CD8-positive, alpha-beta memory T cell (primary cell): ENCODE results near the gene FIP1L1. TPM values are rescaled to one million over a fixed set of nuclear protein-coding genes. Genes with fewer than 3 reads are reported as not detected.
"Not testable (repeated sequence)": the region's sequence is repeated elsewhere in the genome, so short reads cannot be mapped to it uniquely, and the experiment has no call there.

Source experiments
- CTCF ChIA-PET: fragments of 350-600 bp; sonication (Branson Sonifier 250); formaldehyde crosslinking; loops from one replicate; lab custom pipeline; 2021; ENCODE audit warnings: antibody characterized with exemption; lab: Charles Lee
- POLR2A ChIA-PET: fragments of 350-600 bp; sonication (Branson Sonifier 250); formaldehyde crosslinking; loops from one replicate; lab custom pipeline; 2021; ENCODE audit warnings: antibody characterized with exemption; lab: Charles Lee
- DNase-seq, 5 donors: peaks; one replicate each; pipeline versions ENCODE4 v3.0.0 to v3.0.0-alpha.2; 2020 to 2022; ENCODE audit warnings: mixed read lengths in 1 of 5
- H3K27ac ChIP-seq: one replicate; pipeline ENCODE4 v1.7.0; 2013; ENCODE audit warnings: low read depth, mild to moderate bottlenecking, low read length, moderate library complexity
- H3K27me3 ChIP-seq: 2 replicates; pipeline ENCODE4 v1.7.0; 2013; ENCODE audit warnings: low read length, mild to moderate bottlenecking; ENCODE audit not compliant: insufficient read depth, poor library complexity, severe bottlenecking
- H3K36me3 ChIP-seq: 2 replicates; pipeline ENCODE4 v1.7.0; 2013; ENCODE audit warnings: mild to moderate bottlenecking, low read length, moderate library complexity; ENCODE audit not compliant: insufficient read depth
- H3K4me1 ChIP-seq: 2 replicates; pipeline ENCODE4 v1.7.0; 2013; ENCODE audit warnings: mild to moderate bottlenecking, low read length, moderate library complexity; ENCODE audit not compliant: insufficient read depth
- H3K4me3 ChIP-seq: 2 replicates; pipeline ENCODE4 v1.7.0; 2013; ENCODE audit warnings: mild to moderate bottlenecking, low read length
- H3K9me3 ChIP-seq: 2 replicates; pipeline ENCODE4 v1.7.0; 2013; ENCODE audit warnings: mild to moderate bottlenecking, low read length
- H3K27ac Mint-ChIP-seq, 8 donors: one replicate each; pipeline ENCODE4 v1.8.0; 2020 to 2021; ENCODE audit warnings: mixed read lengths in 8 of 8, mild to moderate bottlenecking in 6 of 8, inconsistent platforms in 3 of 8, moderate library complexity in 3 of 8
- H3K27me3 Mint-ChIP-seq, 2 donors: one replicate each; pipeline ENCODE4 v1.8.0; 2020 to 2021; ENCODE audit warnings: mixed read lengths in 2 of 2, mild to moderate bottlenecking in 1 of 2, moderate library complexity in 1 of 2
- H3K36me3 Mint-ChIP-seq, 3 donors: one replicate each; pipeline ENCODE4 v1.8.0; 2020 to 2021; ENCODE audit warnings: mixed read lengths in 3 of 3, inconsistent platforms in 1 of 3, mild to moderate bottlenecking in 1 of 3
- H3K4me1 Mint-ChIP-seq, 3 donors: one replicate each; pipeline ENCODE4 v1.8.0; 2020 to 2021; ENCODE audit warnings: mixed read lengths in 3 of 3, inconsistent platforms in 1 of 3, mild to moderate bottlenecking in 1 of 3
- H3K4me3 Mint-ChIP-seq, 7 donors: one replicate each; pipeline ENCODE4 v1.8.0; 2020 to 2021; ENCODE audit warnings: mixed read lengths in 7 of 7, mild to moderate bottlenecking in 6 of 7, moderate library complexity in 4 of 7, inconsistent platforms in 2 of 7
- H3K9me3 Mint-ChIP-seq, 5 donors: one replicate each; pipeline ENCODE4 v1.8.0; 2020 to 2022; ENCODE audit warnings: mixed read lengths in 5 of 5, mild to moderate bottlenecking in 3 of 5, moderate library complexity in 2 of 5, inconsistent platforms in 1 of 5
- polyA plus RNA-seq: library from polyadenylated mRNA; unstranded; fragments of 300-500 nt; fragmentation: Illumina TruSeq; gene quantifications from one replicate; pipeline ENCODE4 v1.2.3, GENCODE V29; 2021
- total RNA-seq, 2 experiments: library from RNA; stranded (reverse); gene quantifications; one replicate each; pipeline ENCODE4 v1.2.3, GENCODE V29; 2021

The FIP1L1 gene
- total and polyA plus RNA-seq, 3 experiments from 2014 or later = 65.2 to 74.5 (median 72.8) TPM

- no peak for DNase-seq
- POLR2A ChIA-PET = interaction anchor here (0.6 kb wide), 1 partner anchor 79 kb away, joined by 3 read pairs; no protein-coding TSS in a partner anchor
- CTCF ChIA-PET = no interaction called here
Measured at GRCh38 chr4:53459548-53459947, 82.1 kb downstream of the FIP1L1 start.

GRCh38 chr4:53461244-53461643 lies 83.8 kb downstream of the FIP1L1 start:
- H3K27ac Mint-ChIP-seq = no peak overlapping the region

More at GRCh38 chr4:53459548-53459947, 82.1 kb downstream of the FIP1L1 start:
- H3K27ac ChIP-seq = no peak overlapping the region
- Mint-ChIP-seq H3K27me3 (no peaks in the 10 kb centered on the region), H3K36me3 (peaks cover 25 to 77% (median 38%) of the 10 kb centered on the region in 3 donors), H3K27ac (no peak overlapping the region), H3K9me3 (no peaks in the 10 kb centered on the region), H3K4me3 (no peak overlapping the region), H3K4me1 (no peaks in the 10 kb centered on the region)
- peaks cover 49% of the 10 kb centered on the region for H3K36me3 ChIP-seq
- no peaks in the 10 kb centered on the region for H3K9me3 ChIP-seq
- no peaks in the 10 kb centered on the region for H3K4me1 ChIP-seq
- H3K27me3 ChIP-seq = no peaks in the 10 kb centered on the region
- no peak overlapping the region for H3K4me3 ChIP-seq

GRCh38 chr4:53463340-53463739 lies 85.9 kb downstream of the FIP1L1 start:
- Mint-ChIP-seq H3K4me3 (no peak overlapping the region), H3K36me3 (peaks cover 15 to 45% (median 32%) of the 10 kb centered on the region in 3 donors), H3K4me1 (no peaks in the 10 kb centered on the region), H3K27me3 (peaks cover 0 to 2% of the 10 kb centered on the region in 2 donors), H3K27ac (no peak overlapping the region), H3K9me3 (peaks cover 6 to 18% (median 16%) of the 10 kb centered on the region in 5 donors)
- Histone ChIP-seq H3K9me3 (no peaks in the 10 kb centered on the region), H3K27ac (no peak overlapping the region), H3K36me3 (peaks cover 26% of the 10 kb centered on the region), H3K4me3 (no peak overlapping the region), H3K4me1 (no peaks in the 10 kb centered on the region), H3K27me3 (no peaks in the 10 kb centered on the region)
- ChIA-PET CTCF (no interaction called here), POLR2A (no interaction called here)
- no peak for DNase-seq

More at GRCh38 chr4:53461244-53461643, 83.8 kb downstream of the FIP1L1 start:
- H3K27me3 Mint-ChIP-seq = no peaks in the 10 kb centered on the region
- H3K9me3 ChIP-seq = no peaks in the 10 kb centered on the region
- peaks cover 33% of the 10 kb centered on the region for H3K36me3 ChIP-seq
- CTCF ChIA-PET = no interaction called here
- H3K4me3 Mint-ChIP-seq = no peak overlapping the region
- H3K9me3 Mint-ChIP-seq = peaks cover 0 to 3% (median 2%) of the 10 kb centered on the region in 5 donors
- H3K4me1 ChIP-seq = no peaks in the 10 kb centered on the region
- H3K27me3 ChIP-seq = no peaks in the 10 kb centered on the region
- H3K4me3 ChIP-seq = no peak overlapping the region
- H3K36me3 Mint-ChIP-seq = peaks cover 12 to 60% (median 31%) of the 10 kb centered on the region in 3 donors
- no peak overlapping the region for H3K27ac ChIP-seq
- no peaks in the 10 kb centered on the region for H3K4me1 Mint-ChIP-seq
- POLR2A ChIA-PET = no interaction called here
- DNase-seq = no peak

- Mint-ChIP-seq H3K4me3 (no peak overlapping the region), H3K36me3 (peaks cover 12 to 27% (median 22%) of the 10 kb centered on the region in 3 donors), H3K27me3 (peaks cover 0 to 2% of the 10 kb centered on the region in 2 donors), H3K9me3 (peaks cover 6 to 32% (median 27%) of the 10 kb centered on the region in 5 donors), H3K4me1 (no peaks in the 10 kb centered on the region), H3K27ac (no peak overlapping the region)
- POLR2A ChIA-PET = no interaction called here
- CTCF ChIA-PET = no interaction called here
- Histone ChIP-seq H3K4me1 (no peaks in the 10 kb centered on the region), H3K9me3 (no peaks in the 10 kb centered on the region), H3K27me3 (no peaks in the 10 kb centered on the region), H3K36me3 (peaks cover 9% of the 10 kb centered on the region), H3K4me3 (no peak overlapping the region), H3K27ac (no peak overlapping the region)
- no peak for DNase-seq
Measured at GRCh38 chr4:53465281-53465680, 87.8 kb downstream of the FIP1L1 start.

GRCh38 chr4:53465891-53466290 lies 88.5 kb downstream of the FIP1L1 start:
- peaks cover 0 to 2% of the 10 kb centered on the region in 2 donors for H3K27me3 Mint-ChIP-seq
- no peaks in the 10 kb centered on the region for H3K4me1 Mint-ChIP-seq
- H3K9me3 ChIP-seq = no peaks in the 10 kb centered on the region
- peaks cover 9 to 23% (median 19%) of the 10 kb centered on the region in 3 donors for H3K36me3 Mint-ChIP-seq
- peaks cover 6 to 37% (median 33%) of the 10 kb centered on the region in 5 donors for H3K9me3 Mint-ChIP-seq
- no peaks in the 10 kb centered on the region for H3K4me1 ChIP-seq
- H3K36me3 ChIP-seq = peaks cover 8% of the 10 kb centered on the region
- no peak overlapping the region for H3K4me3 Mint-ChIP-seq
- H3K27ac ChIP-seq = no peak overlapping the region
- POLR2A ChIA-PET = no interaction called here
- H3K4me3 ChIP-seq = no peak overlapping the region
- H3K27me3 ChIP-seq = no peaks in the 10 kb centered on the region
- DNase-seq = no peak
- CTCF ChIA-PET = no interaction called here
- H3K27ac Mint-ChIP-seq = no peak overlapping the region

GRCh38 chr4:53466576-53466975 lies 89.1 kb downstream of the FIP1L1 start:
- H3K9me3 ChIP-seq, DNase-seq, H3K27me3 ChIP-seq, H3K27ac ChIP-seq, H3K27me3 Mint-ChIP-seq, H3K4me1 Mint-ChIP-seq, POLR2A ChIA-PET, H3K36me3 ChIP-seq, H3K27ac Mint-ChIP-seq, CTCF ChIA-PET, H3K4me1 ChIP-seq, H3K4me3 Mint-ChIP-seq, H3K4me3 ChIP-seq: not testable (repeated sequence)
- H3K36me3 Mint-ChIP-seq = peaks cover 4 to 16% (median 16%) of the 10 kb centered on the region in 3 donors
- H3K9me3 Mint-ChIP-seq = peaks cover 6 to 42% (median 37%) of the 10 kb centered on the region in 5 donors

- ChIA-PET CTCF (no interaction called here), POLR2A (no interaction called here)
- H3K36me3 Mint-ChIP-seq = peaks cover 0 to 4% (median 0%) of the 10 kb centered on the region in 3 donors
- no peaks in the 10 kb centered on the region for H3K9me3 ChIP-seq
- H3K4me1 Mint-ChIP-seq = no peaks in the 10 kb centered on the region
- no peaks in the 10 kb centered on the region for H3K4me1 ChIP-seq
- no peak overlapping the region for H3K27ac Mint-ChIP-seq
- H3K4me3 ChIP-seq = no peak overlapping the region
- H3K27me3 ChIP-seq = no peaks in the 10 kb centered on the region
- no peaks in the 10 kb centered on the region for H3K36me3 ChIP-seq
- DNase-seq = no peak
- H3K4me3 Mint-ChIP-seq = no peak overlapping the region
- peaks cover 0 to 14% of the 10 kb centered on the region in 2 donors for H3K27me3 Mint-ChIP-seq
- H3K27ac ChIP-seq = no peak overlapping the region
- H3K9me3 Mint-ChIP-seq = peaks cover 3 to 18% (median 7%) of the 10 kb centered on the region in 5 donors
Measured at GRCh38 chr4:53476232-53477037, 99.0 kb downstream of the FIP1L1 start.

GRCh38 chr4:53477038-53477565 lies 99.7 kb downstream of the FIP1L1 start:
- no peak overlapping the region for H3K27ac Mint-ChIP-seq
- peaks cover 0 to 4% (median 0%) of the 10 kb centered on the region in 3 donors for H3K36me3 Mint-ChIP-seq
- DNase-seq = no peak
- Histone ChIP-seq H3K27ac (no peak overlapping the region), H3K27me3 (no peaks in the 10 kb centered on the region), H3K4me3 (no peak overlapping the region), H3K4me1 (no peaks in the 10 kb centered on the region), H3K9me3 (no peaks in the 10 kb centered on the region), H3K36me3 (no peaks in the 10 kb centered on the region)
- peaks cover 2 to 18% (median 5%) of the 10 kb centered on the region in 5 donors for H3K9me3 Mint-ChIP-seq
- H3K4me1 Mint-ChIP-seq = no peaks in the 10 kb centered on the region
- ChIA-PET CTCF (no interaction called here), POLR2A (no interaction called here)
- no peak overlapping the region for H3K4me3 Mint-ChIP-seq
- peaks cover 0 to 20% of the 10 kb centered on the region in 2 donors for H3K27me3 Mint-ChIP-seq
